ENCODE results near the gene FERMT2.

- no peak for TF ChIP-seq CTCF (conservative IDR thresholded peaks at IDR 0.05)
- TF ChIP-seq ZFX (IDR thresholded peaks at IDR 0.05), result no peak
Measured at GRCh38 chr14:52883658-52884057, 67.2 kb downstream of the FERMT2 start.

Data from C4-2B (cell line).